Muscle layer of duodenum (tissue), 2 donors: ENCODE measurements around the gene GLT8D1.
"Not testable (repeated sequence)": the region's sequence is repeated elsewhere in the genome, so short reads cannot be mapped to it uniquely, and the experiment has no call there.

Experiments used
- H3K27ac ChIP-seq: one replicate; pipeline ENCODE4 v1.7.0; 2013; ENCODE audit warnings: mild to moderate bottlenecking, low read length
- H3K27me3 ChIP-seq: one replicate; pipeline ENCODE4 v1.7.0; 2013; ENCODE audit warnings: low read depth, mild to moderate bottlenecking, control low read depth, low read length
- H3K36me3 ChIP-seq, 2 donors: one replicate each; pipeline ENCODE4 v1.7.0; 2013; ENCODE audit warnings: low read length in 2 of 2, control low read depth in 1 of 2, mild to moderate bottlenecking in 1 of 2; ENCODE audit not compliant: insufficient read depth in 2 of 2, control insufficient read depth in 1 of 2
- H3K4me1 ChIP-seq, 2 donors: one replicate each; pipeline ENCODE4 v1.7.0; 2013; ENCODE audit warnings: low read length in 2 of 2, mild to moderate bottlenecking in 2 of 2, control low read depth in 1 of 2, moderate library complexity in 1 of 2; ENCODE audit not compliant: insufficient read depth in 2 of 2, control insufficient read depth in 1 of 2
- H3K4me3 ChIP-seq, 2 donors: one replicate each; pipeline ENCODE4 v1.7.0; 2013; ENCODE audit warnings: low read length in 2 of 2, low read depth in 1 of 2, mild to moderate bottlenecking in 1 of 2
- H3K9me3 ChIP-seq, 2 donors: one replicate each; pipeline ENCODE4 v1.7.0; 2013; ENCODE audit warnings: low read length in 2 of 2, control low read depth in 1 of 2, mild to moderate bottlenecking in 1 of 2; ENCODE audit not compliant: control insufficient read depth in 1 of 2
- donor health status: healthy.

The GLT8D1 gene

GRCh38 chr3:52678265-52679198, 27.1 kb downstream of the GLT8D1 start:
- peaks cover 31 to 39% of the 10 kb centered on the region in 2 donors for H3K36me3 ChIP-seq
- peaks cover 0 to 3% of the 10 kb centered on the region in 2 donors for H3K4me1 ChIP-seq
- no peak overlapping the region for H3K4me3 ChIP-seq
- no peak overlapping the region for H3K27ac ChIP-seq
- no peaks in the 10 kb centered on the region for H3K27me3 ChIP-seq
- no peaks in the 10 kb centered on the region for H3K9me3 ChIP-seq

DNA sequence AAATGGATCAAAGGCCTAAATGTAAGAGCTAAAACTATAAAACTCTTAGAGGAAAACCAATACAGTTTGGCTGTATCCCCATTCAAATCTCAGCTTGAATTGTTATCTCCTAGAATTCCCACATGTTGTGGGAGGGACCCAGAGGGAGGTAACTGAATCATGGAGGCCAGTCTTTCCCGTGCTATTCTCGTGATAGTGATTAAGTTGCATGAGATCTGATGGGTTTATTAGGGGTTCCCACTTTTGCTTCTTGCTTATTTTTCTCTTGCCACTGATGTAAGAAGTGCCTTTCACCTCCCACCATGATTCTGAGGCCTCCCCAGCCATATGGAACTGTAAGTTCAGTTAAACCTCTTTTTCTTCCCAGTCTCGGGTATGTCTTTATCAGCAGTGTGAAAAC, 29.4 kb downstream of the GLT8D1 start:
- H3K27ac ChIP-seq, H3K27me3 ChIP-seq, H3K9me3 ChIP-seq, H3K4me3 ChIP-seq, H3K4me1 ChIP-seq: not testable (repeated sequence)
- H3K36me3 ChIP-seq: peaks cover 31 to 41% of the 10 kb centered on the region in 2 donors

DNA sequence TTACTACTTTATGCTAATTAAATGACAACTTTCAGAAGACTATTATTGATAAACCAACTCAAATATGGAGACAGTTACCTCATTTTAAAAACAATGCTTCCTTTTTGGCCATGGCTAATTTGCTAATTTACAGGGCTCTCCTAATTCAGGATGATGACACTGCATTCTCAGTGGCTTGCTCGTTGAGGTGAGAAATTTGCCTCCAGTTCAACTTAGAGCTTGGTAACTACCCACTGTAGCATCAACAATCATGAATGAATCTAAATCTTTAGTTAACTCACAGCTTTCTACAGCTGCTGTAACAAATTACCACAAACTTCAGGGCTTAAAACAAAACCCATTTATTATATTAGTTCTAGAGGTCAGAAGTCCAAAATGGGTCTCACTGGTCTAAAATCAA, 33.9 kb downstream of the GLT8D1 start:
- Histone ChIP-seq H3K27ac (peak overlapping the region; percentile 48), H3K36me3 (peaks cover 8 to 26% of the 10 kb centered on the region in 2 donors)

GRCh38 chr3:52670621-52671521, 34.7 kb downstream of the GLT8D1 start:
- Histone ChIP-seq H3K36me3 (peaks cover 8 to 28% of the 10 kb centered on the region in 2 donors), H3K9me3 (no peaks in the 10 kb centered on the region), H3K4me1 (peaks cover 0 to 11% of the 10 kb centered on the region in 2 donors), H3K4me3 (no peak overlapping the region), H3K27ac (peak overlapping the region; percentile 67), H3K27me3 (no peaks in the 10 kb centered on the region)

More for the DNA sequence above, 33.9 kb downstream of the GLT8D1 start:
- Histone ChIP-seq H3K9me3 (no peaks in the 10 kb centered on the region), H3K4me3 (no peak overlapping the region), H3K27me3 (no peaks in the 10 kb centered on the region), H3K4me1 (peaks cover 0 to 11% of the 10 kb centered on the region in 2 donors)

DNA sequence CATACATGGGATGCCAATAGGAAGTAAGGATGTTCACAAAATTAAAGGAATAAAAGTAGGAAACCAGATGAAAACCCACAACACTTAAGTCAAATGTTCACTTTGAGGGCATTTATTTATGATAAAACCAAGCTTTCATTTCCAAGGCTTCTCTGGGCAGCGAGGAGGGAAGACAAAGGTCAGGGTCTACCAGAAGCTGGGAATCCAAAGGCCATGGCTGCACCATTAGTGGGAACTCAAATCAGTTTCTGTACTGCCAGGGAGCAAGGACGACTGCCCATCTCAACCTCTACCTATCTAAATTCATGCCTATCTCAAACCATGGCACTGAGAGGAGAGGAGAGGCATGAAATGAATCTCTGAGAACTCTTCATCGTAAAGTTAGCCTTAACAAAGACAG, 42.5 kb downstream of the GLT8D1 start:
- H3K36me3 ChIP-seq: peaks cover 22 to 43% of the 10 kb centered on the region in 2 donors

DNA sequence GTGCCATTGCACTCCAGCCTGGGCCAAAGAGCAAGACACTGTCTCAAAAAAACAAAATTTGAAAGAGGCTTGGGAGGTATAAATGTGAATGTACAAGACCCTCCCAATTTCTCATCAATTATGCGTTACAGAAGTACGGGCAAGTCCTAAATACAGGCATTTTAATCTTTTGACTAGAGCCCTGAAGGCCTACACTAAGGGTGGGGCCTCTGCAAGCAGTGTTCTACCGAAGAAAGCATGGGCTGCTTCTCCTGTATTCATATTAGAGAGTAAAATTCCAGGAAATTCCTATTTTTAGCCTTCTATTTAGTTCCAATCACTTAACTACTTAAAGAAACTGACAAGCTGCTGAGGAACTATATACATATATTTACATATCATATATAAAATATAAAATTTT, 45.5 kb downstream of the GLT8D1 start:
- no peaks in the 10 kb centered on the region for H3K9me3 ChIP-seq
- H3K27ac ChIP-seq: no peak overlapping the region
- H3K27me3 ChIP-seq: no peaks in the 10 kb centered on the region
- peaks cover 33 to 51% of the 10 kb centered on the region in 2 donors for H3K36me3 ChIP-seq
- no peaks in the 10 kb centered on the region for H3K4me1 ChIP-seq
- no peak overlapping the region for H3K4me3 ChIP-seq

More for the DNA sequence above, 42.5 kb downstream of the GLT8D1 start:
- H3K27ac ChIP-seq: no peak overlapping the region
- H3K9me3 ChIP-seq: no peaks in the 10 kb centered on the region
- H3K4me1 ChIP-seq: no peaks in the 10 kb centered on the region
- H3K4me3 ChIP-seq: no peak overlapping the region
- no peaks in the 10 kb centered on the region for H3K27me3 ChIP-seq

GRCh38 chr3:52655895-52656294, 49.7 kb downstream of the GLT8D1 start:
- H3K36me3 ChIP-seq: peaks cover 33 to 64% of the 10 kb centered on the region in 2 donors

DNA sequence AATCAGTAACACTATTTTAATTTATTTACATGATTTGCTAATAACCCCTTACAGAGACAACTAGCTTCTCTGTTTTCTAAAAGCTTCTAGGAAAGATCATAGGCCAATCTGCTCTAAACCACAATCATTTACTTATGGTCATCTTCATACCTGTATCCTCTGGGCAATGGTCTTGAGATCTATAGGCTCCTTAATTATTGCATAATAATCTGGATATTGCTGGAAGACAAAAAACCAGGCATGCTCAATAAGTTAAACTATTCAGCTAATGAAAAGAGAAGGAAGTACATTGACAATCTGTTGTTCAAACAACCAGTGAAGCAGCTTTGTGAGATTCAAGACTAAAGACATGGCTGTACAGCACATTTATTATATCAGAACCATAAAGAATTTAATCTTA, 54.0 kb downstream of the GLT8D1 start:
- H3K27ac ChIP-seq: no peak overlapping the region
- H3K27me3 ChIP-seq: no peaks in the 10 kb centered on the region
- no peak overlapping the region for H3K4me3 ChIP-seq
- H3K4me1 ChIP-seq: no peaks in the 10 kb centered on the region
- H3K9me3 ChIP-seq: no peaks in the 10 kb centered on the region
- H3K36me3 ChIP-seq: peaks cover 50 to 67% of the 10 kb centered on the region in 2 donors

More at GRCh38 chr3:52655895-52656294, 49.7 kb downstream of the GLT8D1 start:
- H3K4me1 ChIP-seq: no peaks in the 10 kb centered on the region
- H3K27ac ChIP-seq: no peak overlapping the region
- H3K9me3 ChIP-seq: no peaks in the 10 kb centered on the region
- no peaks in the 10 kb centered on the region for H3K27me3 ChIP-seq
- H3K4me3 ChIP-seq: no peak overlapping the region

DNA sequence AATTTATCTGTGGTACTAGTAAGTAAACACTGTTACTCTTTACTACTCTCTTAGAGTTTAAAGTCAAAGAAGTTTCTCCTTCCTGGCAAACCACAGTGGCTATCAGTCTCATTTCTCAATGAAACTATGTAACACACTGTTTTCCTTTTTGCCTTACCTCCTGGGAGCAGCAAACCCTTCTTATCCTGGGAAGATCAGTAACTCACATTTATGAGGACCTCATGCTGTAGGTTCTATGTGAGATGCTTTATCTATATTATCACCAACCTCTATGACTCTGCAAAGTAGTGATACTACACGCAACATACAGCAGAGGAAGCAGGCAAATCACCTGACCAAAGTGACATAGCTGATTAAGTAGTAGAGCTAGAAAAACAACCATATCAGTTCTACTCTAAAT, 55.2 kb downstream of the GLT8D1 start:
- Histone ChIP-seq H3K4me1 (no peaks in the 10 kb centered on the region), H3K27ac (no peak overlapping the region), H3K36me3 (peaks cover 46 to 61% of the 10 kb centered on the region in 2 donors), H3K9me3 (no peaks in the 10 kb centered on the region), H3K4me3 (no peak overlapping the region), H3K27me3 (no peaks in the 10 kb centered on the region)

GRCh38 chr3:52649461-52650210, 56.0 kb downstream of the GLT8D1 start:
- H3K36me3 ChIP-seq: peaks cover 42 to 66% of the 10 kb centered on the region in 2 donors

More at GRCh38 chr3:52649461-52650210, 56.0 kb downstream of the GLT8D1 start:
- Histone ChIP-seq H3K9me3 (no peaks in the 10 kb centered on the region), H3K4me1 (no peaks in the 10 kb centered on the region), H3K27ac (no peak overlapping the region), H3K4me3 (no peak overlapping the region), H3K27me3 (no peaks in the 10 kb centered on the region)
